Lower leg skin (tissue), 4 donors: ENCODE measurements around the gene PARL. TPM values are rescaled to one million over a fixed set of nuclear protein-coding genes. Genes with fewer than 3 reads are reported as not detected.

Experiments
- DNase-seq, 2 donors: peaks; one replicate each; pipeline ENCODE4 v3.0.0-alpha.2; 2019; ENCODE audit warnings: low spot score in 2 of 2
- H3K4me3 ChIP-seq: fragments of 200-600 bp; sonication (generic); 2 replicates; pipeline ENCODE4 v1.5.1; 2017; ENCODE audit warnings: mild to moderate bottlenecking, low read depth; ENCODE audit not compliant: poor library complexity, severe bottlenecking
- POLR2A ChIP-seq, 2 donors: fragments of 450-650 bp; IDR thresholded peaks; one replicate each; pipeline ENCODE4 v1.6.1; 2016 to 2017; ENCODE audit warnings: antibody characterized with exemption in 2 of 2, mild to moderate bottlenecking in 1 of 2, moderate library complexity in 1 of 2
- WGBS, 2 donors: methylation state at CpG; one replicate each; pipeline ENCODE4 v1.1.5; 2018; 5-methylcytosine and 5-hydroxymethylcytosine counted together
- intact Hi-C: fragments of 100-400 bp; cut with DNase I; formaldehyde crosslinking; loops from one replicate; pipeline ENCODE4 v1.15.0; 2023; ENCODE audit warnings: low total_unique reads
- total RNA-seq, 4 donors: library from RNA; depleted of rRNA; stranded (reverse); fragments of >200 nt; gene quantifications; one replicate each; pipeline ENCODE4 v1.1.0, GENCODE V29; 2016
- TF ChIP-seq, protein P1 (sequence below), 3 donors: fragments of 450-650 bp; IDR thresholded peaks; one replicate each; pipeline ENCODE4 v1.5.1; 2016; ENCODE audit warnings: antibody characterized with exemption in 3 of 3, mild to moderate bottlenecking in 3 of 3, moderate library complexity in 2 of 3

PARL gene
- total RNA-seq, 4 donors from 2014 or later: 19.5 to 40.5 (median 22.3) TPM

DNA sequence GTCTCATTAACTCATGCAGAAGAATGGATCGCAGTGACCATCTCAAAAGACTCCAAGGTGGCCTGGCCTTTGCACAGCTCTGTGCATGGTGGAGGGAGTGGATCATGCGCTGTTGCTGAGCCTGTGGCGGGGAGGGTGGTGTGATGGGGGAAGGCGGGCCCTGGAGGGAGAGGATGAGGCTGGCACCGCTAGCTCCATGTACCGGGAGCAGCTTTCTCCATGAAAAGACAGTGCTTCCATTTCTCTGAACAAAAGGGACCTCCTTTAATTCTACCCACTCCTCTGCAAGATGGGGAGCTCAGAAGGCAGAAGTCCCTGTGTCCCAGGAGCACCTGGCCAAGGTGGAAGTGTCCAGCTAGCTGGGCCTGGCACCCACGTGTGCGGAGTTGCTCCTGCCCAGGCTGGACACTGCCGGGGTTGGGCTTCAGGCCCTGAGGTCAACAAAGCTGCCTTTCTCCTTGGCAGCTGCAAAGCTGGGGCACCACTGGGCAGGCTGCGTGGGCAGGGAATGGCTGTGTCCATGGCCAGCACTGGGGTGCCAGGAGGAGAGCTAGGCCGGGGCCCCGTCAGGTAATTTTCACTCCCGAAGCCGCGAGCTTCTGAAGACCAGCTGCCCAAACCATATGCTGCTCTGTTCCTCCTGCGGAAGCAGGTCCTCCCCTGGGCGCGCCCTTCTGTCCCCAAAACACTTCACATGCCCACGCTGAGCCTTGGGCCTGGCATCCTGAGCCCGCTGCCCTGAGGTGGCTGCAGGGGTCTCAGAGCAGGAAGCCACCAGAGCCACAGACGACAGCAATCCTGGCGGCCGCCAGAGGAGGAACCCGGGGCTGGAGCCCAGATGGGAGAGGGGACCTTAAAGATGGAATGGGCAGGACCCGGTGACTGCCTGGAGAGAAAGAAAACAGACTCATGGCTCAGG lies 65.7 kb downstream of the PARL start:
- intact Hi-C loops: no loop called here

DNA sequence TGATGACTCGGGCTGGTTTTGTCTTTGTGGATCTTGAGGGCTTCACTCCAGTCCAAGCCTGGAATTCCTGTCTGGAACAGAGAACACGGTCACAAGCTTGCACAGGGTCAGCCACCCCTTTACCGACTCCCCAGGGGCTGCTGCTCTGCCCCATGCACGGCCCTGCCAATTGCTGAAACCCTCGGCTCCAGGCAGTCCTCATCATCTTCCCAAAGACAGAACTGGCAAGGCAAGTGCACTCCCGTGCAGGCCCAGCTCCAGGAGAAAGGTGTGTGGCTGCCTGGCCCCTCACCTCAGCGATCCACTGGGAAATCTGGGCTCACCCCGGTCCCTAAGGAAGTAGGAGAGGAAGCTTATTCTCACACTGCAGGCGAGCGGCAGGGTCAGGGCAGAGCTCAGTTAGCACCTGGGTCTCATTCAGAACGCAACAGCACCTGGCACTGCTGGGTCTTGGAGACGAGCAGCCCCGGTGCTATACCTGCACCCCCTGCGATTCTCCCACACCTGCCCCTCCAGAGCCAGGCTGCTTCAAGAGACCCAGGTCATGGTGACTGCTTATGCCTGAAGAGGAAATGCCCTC lies 66.5 kb downstream of the PARL start:
- peak in 1 of 2 donors; percentile 76 for DNase-seq
- intact Hi-C loops: no loop called here
- TF ChIP-seq POLR2A (IDR thresholded peaks at IDR 0.05): no peak
- TF ChIP-seq, protein P1, sequence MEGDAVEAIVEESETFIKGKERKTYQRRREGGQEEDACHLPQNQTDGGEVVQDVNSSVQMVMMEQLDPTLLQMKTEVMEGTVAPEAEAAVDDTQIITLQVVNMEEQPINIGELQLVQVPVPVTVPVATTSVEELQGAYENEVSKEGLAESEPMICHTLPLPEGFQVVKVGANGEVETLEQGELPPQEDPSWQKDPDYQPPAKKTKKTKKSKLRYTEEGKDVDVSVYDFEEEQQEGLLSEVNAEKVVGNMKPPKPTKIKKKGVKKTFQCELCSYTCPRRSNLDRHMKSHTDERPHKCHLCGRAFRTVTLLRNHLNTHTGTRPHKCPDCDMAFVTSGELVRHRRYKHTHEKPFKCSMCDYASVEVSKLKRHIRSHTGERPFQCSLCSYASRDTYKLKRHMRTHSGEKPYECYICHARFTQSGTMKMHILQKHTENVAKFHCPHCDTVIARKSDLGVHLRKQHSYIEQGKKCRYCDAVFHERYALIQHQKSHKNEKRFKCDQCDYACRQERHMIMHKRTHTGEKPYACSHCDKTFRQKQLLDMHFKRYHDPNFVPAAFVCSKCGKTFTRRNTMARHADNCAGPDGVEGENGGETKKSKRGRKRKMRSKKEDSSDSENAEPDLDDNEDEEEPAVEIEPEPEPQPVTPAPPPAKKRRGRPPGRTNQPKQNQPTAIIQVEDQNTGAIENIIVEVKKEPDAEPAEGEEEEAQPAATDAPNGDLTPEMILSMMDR (IDR thresholded peaks at IDR 0.05): no peak
- H3K4me3 ChIP-seq: no peak overlapping the region
- WGBS, 2 donors: 84 to 85% methylated on average over 14 of the region's 14 CpGs

More for the DNA sequence above, 65.7 kb downstream of the PARL start:
- WGBS, 2 donors: 88 to 90% methylated on average over 17 to 25 of the region's 25 CpGs
- no peak overlapping the region for H3K4me3 ChIP-seq
- no peak for TF ChIP-seq POLR2A (IDR thresholded peaks at IDR 0.05)
- TF ChIP-seq, protein P1 (IDR thresholded peaks at IDR 0.05): no peak
- peak in 1 of 2 donors; percentile 76 for DNase-seq

DNA sequence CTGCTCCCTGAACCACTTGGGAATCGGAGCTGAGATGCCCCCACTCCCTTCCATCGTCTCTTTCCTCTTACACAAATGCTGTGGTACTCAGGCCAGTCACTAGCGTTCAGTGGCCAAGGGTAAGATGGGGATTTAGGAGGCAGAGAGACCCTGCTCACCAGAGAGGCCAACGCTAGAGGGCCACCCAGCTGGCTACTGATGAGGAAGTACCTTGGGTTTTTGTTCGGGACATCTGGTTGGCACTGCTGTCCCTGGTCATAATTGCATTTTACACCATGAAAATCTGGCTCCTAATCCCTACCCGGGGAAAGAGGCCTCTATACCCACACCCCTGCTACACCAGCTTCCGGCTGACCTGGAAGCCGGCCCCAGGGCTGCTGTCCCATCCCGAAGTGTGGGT lies 67.0 kb downstream of the PARL start:
- WGBS, 2 donors: 91 to 94% methylated on average over 9 of the region's 9 CpGs
- no peak overlapping the region for H3K4me3 ChIP-seq
- DNase-seq: peak in 1 of 2 donors; percentile 61
- intact Hi-C loops: no loop called here
- no peak for TF ChIP-seq POLR2A (IDR thresholded peaks at IDR 0.05)
- TF ChIP-seq, protein P1 (IDR thresholded peaks at IDR 0.05): no peak

DNA sequence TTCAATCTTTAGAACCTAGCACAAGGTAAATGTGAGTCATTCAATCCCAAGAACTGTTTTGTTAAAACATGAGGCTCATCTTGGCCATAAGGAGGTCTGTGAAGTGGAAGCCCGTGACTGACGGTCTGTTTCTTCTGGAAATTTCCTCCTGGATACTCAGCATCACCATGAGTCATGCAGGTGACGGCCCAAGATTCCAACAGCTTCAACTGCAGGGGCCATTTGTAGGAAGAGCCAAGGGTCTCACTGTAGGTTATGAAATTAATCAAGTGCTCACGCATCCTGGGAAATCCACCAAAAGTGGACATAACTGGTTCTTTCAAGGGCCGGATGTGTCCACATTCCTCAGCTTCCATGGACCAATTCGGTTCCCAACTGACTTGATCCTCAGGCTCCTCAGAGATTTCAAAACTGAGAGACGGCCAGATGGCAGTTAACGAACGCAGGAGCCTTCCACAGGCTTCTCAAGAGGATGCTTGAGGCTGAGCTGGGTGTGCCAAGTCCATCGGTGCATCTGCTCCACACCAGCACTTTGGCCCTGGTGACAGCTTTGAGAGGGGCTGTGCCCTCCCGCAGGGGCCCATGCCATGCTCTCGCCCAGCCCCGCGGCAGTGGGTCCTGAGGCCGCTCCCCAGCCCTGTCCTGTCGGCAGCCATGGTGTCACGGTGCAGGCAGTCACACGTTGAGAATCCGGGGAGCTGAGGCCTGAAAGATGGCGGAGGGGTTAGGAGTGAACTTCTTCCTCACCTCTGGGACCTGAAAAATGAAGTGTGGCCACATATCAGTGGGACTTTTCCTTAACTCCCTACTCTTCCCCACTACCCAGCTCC lies 67.8 kb downstream of the PARL start:
- DNase-seq: peak in 1 of 2 donors; percentile 75
- intact Hi-C loops: no loop called here
- TF ChIP-seq, protein P1 (IDR thresholded peaks at IDR 0.05): no peak
- no peak for TF ChIP-seq POLR2A (IDR thresholded peaks at IDR 0.05)
- WGBS, 2 donors: 87 to 91% methylated on average over 20 of the region's 20 CpGs
- no peak overlapping the region for H3K4me3 ChIP-seq

DNA sequence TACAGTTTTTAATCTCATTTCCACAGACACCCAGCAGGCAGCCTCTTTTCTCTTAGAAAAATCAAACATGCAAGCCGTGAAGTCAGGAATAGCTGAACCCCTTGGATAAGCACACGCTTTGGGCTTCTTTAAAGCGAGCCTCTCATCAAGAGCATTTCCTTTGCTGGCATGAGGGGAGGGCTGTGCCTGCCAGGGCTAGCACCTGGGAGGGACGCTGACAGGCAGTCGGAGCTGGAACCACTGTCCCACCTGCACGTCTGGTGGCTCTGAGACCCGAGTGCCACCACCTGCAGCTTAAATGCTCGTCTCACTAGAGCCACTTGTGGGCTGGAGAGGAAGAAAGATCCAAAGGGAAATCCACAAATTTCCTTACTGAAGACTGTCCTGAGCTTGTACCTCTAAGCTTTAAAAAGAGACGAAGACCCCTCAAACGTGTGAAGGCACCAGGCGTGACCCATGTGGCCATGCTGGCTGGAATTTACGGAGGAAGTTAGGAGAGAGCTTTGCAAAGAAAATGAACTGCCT lies 68.7 kb downstream of the PARL start:
- H3K4me3 ChIP-seq: no peak overlapping the region
- peak in 1 of 2 donors; percentile 57 for DNase-seq
- TF ChIP-seq, protein P1 (IDR thresholded peaks at IDR 0.05): no peak
- TF ChIP-seq POLR2A (IDR thresholded peaks at IDR 0.05): no peak
- 78 to 82% methylated on average over 12 of the region's 12 CpGs for WGBS, 2 donors
- intact Hi-C loops: no loop called here
